Measurements from ENCODE around the gene TCF23.
A peak's percentile ranks its signal among the peaks of the same experiment; 100 is the strongest.
"Not testable (repeated sequence)": the region's sequence is repeated elsewhere in the genome, so short reads cannot be mapped to it uniquely, and the experiment has no call there.

Gene TCF23

DNA sequence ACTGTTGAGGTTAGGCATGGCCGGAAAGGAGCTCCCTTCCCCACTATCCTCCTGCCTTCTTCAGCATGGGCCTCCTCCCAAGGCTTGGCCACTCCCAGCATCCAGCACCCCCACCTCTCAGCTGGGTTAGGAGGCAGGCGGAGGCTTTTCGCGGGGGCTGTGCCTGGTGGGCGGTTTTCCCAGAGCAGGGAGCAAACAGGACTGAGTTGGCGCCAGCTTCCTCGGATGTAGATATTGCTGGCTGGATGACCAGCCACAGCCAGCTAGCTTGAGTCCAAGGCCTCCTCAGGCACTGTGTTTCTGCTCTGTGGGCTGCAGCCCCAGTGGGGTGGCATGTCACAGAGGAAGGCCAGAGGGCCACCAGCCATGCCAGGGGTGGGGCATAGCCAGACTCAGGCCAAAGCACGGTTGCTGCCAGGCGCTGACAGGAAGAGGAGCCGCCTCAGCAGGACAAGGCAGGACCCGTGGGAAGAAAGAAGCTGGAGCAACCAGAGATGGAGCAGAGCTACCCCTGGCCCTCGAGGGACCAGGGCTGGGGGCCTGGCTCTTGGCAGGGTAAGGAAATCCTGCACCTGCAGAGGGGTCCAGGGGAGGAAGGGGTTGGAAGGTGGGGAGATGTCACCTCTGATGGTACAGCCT lies at the start of gene TCF23:
Gene TCF23, plus strand, starts transcription at position 204 of the 639 bp plus-strand sequence. Its CDS starts 130 bp downstream, at position 334.
- DNase-seq (ENCODE audit: low read depth), result no peak

DNA sequence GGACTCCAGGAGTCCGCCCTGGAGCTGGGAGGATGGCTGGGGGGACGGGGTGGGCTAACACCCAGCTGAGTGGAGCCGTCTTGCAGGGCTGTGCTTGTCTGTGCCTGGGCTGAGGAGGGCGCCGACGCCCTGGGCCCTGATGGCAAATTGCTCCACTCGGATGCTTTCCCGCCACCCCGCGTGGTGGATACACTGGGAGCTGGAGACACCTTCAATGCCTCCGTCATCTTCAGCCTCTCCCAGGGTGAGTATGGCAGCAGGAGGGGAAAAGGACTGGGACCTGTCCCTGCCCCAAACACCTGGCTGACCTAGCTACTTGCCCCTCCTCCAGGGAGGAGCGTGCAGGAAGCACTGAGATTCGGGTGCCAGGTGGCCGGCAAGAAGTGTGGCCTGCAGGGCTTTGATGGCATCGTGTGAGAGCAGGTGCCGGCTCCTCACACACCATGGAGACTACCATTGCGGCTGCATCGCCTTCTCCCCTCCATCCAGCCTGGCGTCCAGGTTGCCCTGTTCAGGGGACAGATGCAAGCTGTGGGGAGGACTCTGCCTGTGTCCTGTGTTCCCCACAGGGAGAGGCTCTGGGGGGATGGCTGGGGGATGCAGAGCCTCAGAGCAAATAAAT lies 49.4 kb upstream of the TCF23 start:
- DNase-seq (ENCODE audit: low read depth), result no peak

DNA sequence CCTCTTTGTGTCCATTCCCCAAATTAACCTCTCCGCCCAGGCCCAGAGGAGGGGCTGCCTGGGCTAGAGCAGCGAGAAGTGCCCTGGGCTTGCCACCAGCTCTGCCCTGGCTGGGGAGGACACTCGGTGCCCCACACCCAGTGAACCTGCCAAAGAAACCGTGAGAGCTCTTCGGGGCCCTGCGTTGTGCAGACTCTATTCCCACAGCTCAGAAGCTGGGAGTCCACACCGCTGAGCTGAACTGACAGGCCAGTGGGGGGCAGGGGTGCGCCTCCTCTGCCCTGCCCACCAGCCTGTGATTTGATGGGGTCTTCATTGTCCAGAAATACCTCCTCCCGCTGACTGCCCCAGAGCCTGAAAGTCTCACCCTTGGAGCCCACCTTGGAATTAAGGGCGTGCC lies 48.8 kb upstream of the TCF23 start:
- DNase-seq (ENCODE audit: low read depth), result no peak

DNA sequence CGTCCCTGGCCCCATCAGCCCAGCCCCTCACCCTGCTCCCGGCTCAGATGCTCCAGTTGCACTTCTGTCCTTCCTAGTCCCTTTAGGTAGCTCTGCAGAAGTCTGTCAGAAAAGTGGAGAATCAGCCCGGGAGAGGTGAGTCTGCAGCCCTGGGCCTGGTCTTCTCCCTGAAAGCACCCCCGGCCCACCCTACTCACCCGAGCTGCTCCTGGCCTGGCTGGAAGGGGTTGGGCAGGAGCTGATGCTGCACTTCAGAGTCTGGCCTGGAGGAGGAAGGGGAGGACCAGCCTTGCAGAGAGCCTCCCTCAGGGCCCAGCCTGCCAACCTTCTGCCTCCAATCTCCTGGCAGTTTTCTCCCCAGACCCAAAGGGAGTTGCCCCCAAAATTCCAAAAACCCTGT lies 46.5 kb upstream of the TCF23 start:
- DNase-seq (ENCODE audit: low read depth), result no peak

DNA sequence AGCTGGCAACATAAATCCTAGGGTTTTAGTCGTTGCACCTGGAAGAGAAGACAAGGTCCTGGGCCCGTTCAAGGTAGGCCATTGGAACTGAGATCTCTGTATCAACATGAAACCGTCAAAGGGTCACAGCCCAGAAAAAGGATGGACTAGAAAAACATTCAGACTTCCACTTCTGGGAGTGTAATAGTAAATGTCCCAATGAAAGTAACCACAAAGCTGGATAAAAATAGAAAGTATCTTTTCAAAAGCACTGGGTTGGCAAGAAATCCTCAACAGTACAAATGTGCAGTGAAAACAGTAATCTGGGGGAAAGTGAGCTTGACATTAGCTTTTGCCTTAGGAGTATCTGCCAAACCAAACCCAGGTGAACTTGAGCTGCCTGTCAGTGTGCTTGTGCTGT lies 42.8 kb upstream of the TCF23 start:
- DNase-seq (ENCODE audit: low read depth), result peak; percentile 2

DNA sequence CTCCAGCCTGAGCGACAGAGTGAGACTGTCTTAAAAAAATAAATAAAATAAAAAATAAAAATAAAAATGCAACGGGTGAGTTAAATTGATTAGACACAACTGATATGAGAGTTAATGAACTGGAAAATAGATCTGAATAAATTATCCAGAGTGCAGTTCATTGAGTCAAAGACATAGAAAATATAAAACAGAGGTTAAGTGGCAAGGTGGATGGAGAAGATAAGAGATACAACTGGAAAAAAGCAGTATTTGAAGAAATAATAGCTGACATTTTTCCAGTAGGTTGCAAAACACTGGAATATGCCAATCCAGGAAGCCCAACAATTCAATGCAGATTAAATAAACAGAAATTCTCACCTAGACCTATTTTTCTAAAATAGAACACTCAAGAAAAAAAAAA lies 40.6 kb upstream of the TCF23 start:
- no peak for DNase-seq (ENCODE audit: low read depth)

DNA sequence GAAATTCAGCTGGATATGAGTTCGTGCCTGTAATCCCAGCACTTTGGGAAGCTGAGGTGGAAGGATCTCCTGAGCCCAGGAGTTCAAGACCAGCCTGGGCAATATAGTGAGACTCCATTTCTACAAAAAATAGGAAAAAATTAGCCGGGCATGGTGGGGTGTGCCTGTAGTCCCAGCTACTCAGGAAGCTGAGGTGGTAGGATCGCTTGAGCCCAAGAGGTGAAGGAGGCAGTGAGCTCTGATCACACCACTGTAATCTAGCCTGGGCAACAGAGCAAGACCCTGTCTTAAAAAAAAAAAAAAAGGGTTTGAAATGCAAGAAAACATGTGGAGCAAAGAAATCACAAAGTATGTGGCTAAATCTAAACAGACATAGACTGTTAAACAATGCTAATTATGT lies 39.7 kb upstream of the TCF23 start:
- DNase-seq (ENCODE audit: low read depth), result no peak

DNA sequence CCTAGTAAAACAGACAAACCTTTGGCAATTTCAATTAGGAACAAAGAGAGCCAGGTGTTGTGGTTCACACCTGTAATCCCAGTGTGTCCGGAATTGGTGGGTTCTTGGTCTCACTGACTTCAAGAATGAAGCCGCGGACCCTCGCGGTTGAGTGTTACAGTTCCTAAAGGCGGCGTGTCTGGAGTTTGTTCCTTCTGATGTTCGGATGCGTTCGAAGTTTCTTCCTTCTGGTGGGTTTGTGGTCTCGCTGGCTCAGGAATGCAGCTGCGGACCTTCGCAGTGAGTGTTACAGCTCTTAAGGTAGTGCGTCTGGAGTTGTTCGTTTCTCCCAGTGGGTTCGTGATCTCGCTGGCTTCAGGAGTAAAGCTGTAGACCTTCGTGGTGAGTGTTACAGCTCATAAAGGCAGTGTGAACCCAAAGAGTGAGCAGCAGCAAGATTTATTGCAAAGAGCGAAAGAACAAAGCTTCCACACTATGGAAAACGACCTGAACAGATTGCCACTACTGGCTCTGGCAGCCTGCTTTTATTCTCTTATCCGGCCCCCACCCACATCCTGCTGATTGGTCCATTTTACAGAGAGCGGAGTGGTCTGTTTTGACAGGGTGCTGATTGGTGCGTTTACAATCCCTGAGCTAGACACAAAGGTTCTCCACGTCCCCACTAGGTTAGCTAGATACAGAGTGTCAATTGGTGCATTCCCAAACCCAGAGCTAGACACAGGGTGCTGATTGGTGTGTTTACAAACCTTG lies 38.0 kb upstream of the TCF23 start:
- DNase-seq (ENCODE audit: low read depth), result not testable (repeated sequence)

DNA sequence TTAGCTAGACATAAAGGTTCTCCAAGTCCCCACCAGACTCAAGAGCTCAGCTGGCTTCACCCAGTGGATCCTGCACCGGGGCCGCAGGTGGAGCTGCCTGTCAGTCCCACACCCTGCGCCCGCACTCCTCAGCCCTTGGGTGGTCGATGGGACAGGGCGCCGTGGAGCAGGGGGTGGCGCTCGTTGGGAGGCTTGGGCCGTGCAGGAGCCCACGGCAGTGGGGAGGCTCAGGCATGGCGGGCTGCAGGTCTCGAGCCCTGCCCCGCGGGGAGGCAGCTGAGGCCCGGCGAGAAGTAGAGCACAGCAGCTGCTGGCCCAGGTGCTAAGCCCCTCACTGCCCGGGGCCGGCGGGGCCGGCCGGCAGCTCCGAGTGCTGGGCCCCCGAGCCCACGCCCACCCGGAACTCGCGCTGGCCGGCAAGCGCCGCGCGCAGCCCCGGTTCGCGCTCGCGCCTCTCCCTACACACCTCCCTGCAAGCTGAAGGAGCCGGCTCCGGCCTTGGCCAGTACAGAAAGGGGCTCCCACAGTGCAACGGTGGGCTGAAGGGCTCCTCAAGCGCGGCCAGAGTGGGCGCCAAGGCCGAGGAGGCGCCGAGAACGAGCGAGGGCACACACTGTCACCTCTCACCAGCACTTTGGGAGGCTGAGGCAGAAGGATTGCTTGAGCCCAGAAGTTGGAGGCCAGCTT lies 37.3 kb upstream of the TCF23 start:
- not testable (repeated sequence) for DNase-seq (ENCODE audit: low read depth)

DNA sequence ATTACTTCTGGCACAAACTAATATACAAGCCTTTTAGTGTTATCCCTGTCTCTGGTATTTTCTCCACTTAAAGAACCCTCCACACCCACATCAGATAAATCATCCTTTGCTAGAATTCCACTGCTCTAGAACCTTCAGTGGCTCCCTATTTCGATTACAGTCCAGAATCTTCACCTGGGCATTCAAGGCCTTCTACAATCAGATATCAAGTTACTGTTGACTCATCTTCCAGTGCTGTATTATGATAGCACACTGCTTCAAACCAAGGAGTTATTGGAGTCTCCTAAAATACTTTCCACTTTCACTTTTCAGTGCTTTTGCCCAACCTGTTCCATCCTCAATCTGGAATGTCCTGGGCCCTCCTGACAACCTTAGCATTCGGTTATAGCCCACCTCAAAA lies 33.3 kb upstream of the TCF23 start:
- DNase-seq (ENCODE audit: low read depth), result no peak

DNA sequence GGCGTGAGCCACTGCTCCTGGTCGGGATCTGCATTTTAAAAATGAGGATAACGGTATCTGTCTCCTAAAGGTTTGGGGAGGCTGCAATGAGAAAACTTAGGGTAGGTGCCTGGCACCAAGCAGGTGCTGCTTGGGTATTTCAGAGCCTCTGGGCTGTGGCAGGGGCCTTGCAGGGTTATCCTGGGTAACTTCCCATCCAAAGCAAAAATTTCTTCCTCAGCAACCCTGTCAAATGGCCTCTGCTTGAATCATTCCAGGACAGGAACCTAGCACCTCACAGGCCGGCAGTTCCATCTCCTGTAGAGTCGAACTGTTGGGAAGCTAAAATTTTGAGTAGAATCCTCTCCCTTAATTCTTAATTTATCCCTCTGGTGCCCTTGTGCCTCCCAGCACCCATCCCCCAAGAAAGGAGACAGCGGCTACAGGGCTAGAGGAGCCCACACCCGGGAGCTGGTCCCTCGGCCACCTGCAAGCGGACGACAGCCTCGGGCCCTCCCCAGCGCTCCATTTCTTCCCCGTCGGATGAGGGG lies 30.7 kb upstream of the TCF23 start:
- no peak for DNase-seq (ENCODE audit: low read depth)

DNA sequence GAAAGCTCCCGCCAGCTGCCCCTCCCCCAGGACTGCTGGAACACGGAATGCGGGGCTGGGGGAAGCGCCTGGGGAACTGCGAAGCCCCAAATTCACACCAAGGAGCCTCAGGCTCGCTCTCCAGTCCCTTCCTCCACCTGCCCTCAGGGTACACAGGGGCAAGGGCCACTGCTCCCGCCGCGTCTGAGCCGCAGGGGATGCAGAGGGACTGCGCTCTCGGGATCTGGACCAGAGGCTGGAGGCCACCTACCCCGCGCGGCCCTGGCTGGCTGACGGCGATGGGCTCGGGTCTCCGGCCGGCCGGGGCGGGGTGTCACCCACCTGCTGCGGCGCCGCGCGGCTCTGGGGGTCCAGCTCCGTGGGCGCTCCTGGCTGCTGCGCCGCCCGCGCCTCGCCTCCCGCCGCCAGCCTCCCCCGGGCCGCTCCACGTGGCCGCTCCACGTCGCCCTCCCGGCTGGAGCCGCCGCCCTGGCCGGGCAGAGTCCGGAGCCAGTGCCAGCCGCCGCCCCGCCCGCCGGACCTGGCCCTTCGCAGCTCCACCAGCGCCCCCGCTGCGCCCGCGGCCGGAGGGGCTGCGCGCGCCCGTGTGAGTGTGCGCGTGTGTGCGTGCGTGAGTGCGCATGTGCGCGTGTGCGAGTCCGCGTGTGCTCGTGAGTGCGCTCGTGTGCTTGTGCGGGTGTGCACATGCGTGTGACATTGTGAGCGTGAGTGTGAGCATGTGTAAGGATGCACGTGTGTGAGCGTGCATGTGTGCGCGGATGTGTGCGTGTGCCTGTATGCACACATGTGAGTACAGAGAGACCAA lies 30.1 kb upstream of the TCF23 start, which contains the start of gene CGREF1:
Gene CGREF1, minus strand, starts transcription at position 604 of the 805 bp plus-strand sequence. CDS start 14,762 bp downstream, outside the sequence.
- DNase-seq (ENCODE audit: low read depth), result no peak

DNA sequence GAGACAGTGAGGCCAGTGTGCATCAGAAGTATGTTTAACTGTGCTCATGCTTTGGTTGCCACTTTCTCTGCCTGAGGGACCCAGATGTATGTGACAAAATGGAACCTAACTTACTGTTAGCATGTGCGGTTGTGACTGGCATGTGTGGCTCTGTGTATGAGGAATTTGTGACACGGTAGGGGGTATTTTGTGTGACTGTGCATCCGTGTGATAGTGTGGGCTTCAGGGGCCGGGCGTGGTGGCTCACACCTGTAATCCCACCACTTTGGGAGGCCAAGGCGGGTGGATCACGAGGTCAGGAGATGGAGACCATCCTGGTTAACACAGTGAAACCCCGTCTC lies 29.5 kb upstream of the TCF23 start:
- not testable (repeated sequence) for DNase-seq (ENCODE audit: low read depth)

DNA sequence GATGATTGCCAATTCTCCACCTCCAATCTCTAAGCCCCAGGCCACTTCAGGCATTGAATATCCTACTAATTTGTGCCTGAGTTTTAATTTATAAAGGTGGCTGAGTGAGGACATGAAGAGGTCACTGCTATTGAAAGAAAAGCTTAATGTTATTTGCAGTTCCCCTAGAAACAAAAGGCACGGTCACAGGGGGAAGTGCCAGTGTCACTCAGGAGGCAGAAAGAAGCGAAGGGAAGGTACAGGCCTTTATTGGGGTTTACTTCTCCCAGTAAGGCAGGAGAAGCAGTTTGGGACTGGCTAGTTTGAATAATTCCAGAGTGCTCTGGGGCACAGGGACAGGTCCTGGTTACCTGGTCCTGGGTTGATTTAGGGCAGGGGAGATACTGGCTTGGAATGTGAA lies 26.9 kb upstream of the TCF23 start:
- DNase-seq (ENCODE audit: low read depth), result no peak

DNA sequence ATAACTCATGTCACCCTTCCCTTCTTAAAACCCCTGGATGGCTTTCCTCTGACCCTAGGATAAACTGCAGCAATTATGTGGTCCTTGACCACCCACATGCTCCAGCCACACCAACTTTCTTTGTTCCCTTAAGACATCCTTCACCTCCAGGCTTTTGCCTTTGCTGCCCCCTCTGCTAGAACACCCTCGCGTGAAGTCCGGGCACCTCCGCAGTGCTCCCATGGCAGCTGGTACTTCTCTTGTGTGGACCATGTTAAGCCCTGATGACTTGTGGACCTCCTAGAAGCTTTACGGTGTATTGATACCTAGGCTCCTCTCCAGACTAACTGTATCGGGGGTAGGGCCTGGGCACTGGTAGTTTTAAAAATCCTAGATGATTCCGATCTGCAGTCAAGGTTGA lies 26.0 kb upstream of the TCF23 start:
- DNase-seq (ENCODE audit: low read depth), result no peak

DNA sequence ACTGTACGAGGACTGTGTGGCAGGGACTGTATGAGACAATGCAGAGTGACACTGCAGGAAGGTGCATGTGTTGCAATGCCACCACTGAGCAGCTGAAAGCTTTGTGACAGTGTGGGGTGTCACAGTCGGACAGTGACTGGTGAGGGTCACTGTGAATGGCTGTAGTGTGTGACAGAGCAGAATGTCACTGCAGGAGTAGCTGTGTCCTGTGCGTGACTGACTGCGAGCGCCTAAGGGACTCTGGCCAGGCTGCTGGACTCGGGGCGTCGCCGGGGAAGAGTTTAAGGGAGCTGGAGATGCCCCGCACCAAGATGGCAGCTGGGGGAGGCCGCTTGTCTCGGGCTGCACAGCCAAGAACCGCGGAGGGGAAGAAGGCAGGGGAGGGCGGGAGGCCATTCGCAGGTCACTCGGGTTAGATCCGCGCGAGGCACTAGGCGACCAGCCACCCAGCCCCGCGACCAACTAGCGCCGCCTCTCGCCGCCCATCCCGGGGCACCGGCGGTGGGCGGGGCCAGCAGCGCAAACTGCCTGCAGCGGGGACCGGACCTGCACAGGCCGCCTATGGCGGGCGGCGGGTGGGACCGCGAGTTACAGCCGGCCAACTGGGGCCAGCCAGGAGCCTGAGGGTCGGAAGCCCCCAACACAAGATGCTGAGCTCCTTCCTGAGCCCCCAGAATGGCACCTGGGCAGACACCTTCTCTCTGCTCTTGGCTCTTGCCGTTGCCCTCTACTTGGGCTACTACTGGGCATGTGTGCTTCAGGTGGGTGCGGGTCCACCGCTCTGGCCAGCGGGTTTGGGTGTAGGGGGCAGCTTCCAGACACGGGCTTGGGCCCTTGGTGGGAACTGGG lies 25.3 kb upstream of the TCF23 start, which contains the start of gene ABHD1:
Gene ABHD1, plus strand, starts transcription at position 514 of the 849 bp plus-strand sequence. Its CDS starts 134 bp downstream, at position 648.
- no peak for DNase-seq (ENCODE audit: low read depth)

DNA sequence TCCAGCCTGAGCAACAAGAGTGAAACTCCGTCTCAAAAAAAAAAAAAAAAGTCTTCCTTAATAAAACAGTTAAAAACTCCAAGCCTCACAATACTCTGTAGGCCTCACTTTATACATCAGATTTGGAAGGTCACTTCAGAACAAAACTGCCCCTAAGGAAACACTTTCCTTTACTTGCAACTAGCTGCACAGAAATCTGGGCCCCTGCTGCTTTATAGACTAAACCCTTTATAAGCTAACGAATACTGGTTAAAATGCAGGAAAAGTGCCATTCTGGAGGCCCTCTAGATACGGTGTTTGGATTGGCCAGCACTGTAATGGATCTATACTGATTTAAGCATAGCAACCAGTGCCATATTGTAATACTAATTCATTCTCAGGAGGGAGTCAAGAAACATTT lies 23.7 kb upstream of the TCF23 start:
- no peak for DNase-seq (ENCODE audit: low read depth)

DNA sequence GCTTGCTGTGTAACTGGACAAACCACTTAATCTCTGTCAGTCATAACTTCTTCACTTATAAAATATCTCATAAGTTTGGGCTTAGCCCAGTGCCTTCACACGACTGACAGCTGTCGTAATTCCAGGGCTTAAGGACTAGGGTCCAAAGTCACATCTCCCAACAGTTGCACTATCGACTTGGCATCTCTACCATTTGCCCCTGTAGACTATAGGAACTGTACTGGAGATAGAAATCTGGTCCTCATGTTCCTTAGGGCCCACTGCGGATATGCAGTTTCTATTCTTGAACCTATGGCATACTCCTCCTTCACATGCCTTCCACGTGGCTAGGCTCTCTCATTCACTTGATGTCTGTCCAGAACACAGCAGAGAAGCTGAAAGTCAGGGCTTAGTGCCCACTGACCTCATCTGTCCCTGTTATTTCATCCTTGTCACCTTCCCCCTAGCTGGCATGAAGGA lies 22.5 kb upstream of the TCF23 start:
- DNase-seq (ENCODE audit: low read depth), result no peak

DNA sequence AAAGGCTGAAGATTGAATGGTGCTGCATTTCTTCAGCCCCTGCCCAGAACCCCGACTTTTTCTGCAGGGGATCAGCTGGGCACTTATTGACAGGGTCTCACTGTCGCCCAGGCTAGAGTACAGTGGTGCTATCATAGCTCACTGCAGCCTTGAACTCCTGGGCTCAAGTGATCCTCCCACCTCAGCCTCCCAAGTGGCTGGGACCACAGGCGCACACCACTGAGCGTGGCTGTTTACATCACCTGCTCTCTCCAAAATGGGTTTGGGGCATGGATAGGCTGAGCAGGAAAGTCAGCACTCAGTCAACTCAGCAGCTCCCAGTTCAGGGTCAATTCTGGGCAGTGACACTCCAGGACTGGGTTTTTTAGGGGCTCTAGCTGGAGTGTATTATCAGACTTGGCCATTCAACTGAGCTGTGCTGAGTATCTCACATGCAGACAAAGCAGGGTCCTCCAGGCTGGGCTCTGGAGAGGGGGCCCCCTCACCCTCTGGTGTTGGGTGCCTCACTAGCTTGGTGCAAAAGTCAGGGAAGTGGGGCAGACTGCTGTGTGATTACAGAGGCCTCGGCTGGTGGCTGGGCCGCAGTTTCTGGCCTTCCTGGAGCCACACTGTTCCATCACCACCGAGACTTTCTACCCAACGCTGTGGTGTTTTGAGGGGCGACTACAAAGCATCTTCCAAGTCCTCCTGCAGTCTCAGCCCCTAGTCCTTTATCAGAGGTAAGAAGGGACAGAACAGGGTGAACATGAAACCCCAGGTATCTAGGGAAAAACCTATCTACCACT lies 20.7 kb upstream of the TCF23 start:
- no peak for DNase-seq (ENCODE audit: low read depth)
